Large intestine (tissue), 3 donors: ENCODE measurements around the gene ANKS1B. TPM values are rescaled to one million over a fixed set of nuclear protein-coding genes. Genes with fewer than 3 reads are reported as not detected.
"Not testable (repeated sequence)": the region's sequence is repeated elsewhere in the genome, so short reads cannot be mapped to it uniquely, and the experiment has no call there.

Experiments
- DNase-seq, 2 donors: peaks; one replicate each; pipeline versions ENCODE4 v3.0.0 to v3.0.0-alpha.2; 2013
- H3K27ac ChIP-seq: one replicate; pipeline ENCODE4 v1.5.1; 2013; ENCODE audit warnings: low read length
- H3K27me3 ChIP-seq: 2 replicates; pipeline ENCODE4 v1.6.1; 2013; ENCODE audit warnings: low read length; ENCODE audit not compliant: control insufficient read depth, insufficient read depth
- H3K36me3 ChIP-seq: 2 replicates; pipeline ENCODE4 v1.6.1; 2013; ENCODE audit warnings: low read length; ENCODE audit not compliant: control insufficient read depth, insufficient read depth
- H3K4me1 ChIP-seq: one replicate; pipeline ENCODE4 v1.6.1; 2013; ENCODE audit warnings: low read length; ENCODE audit not compliant: control insufficient read depth, insufficient read depth
- H3K4me3 ChIP-seq: one replicate; pipeline ENCODE4 v1.5.1; 2013; ENCODE audit warnings: low read length
- H3K9me3 ChIP-seq: one replicate; pipeline ENCODE4 v1.6.1; 2013; ENCODE audit warnings: mild to moderate bottlenecking, low read depth, low read length, moderate library complexity; ENCODE audit not compliant: control insufficient read depth
- WGBS: methylation state at CpG from one replicate; pipeline ENCODE4 v1.1.5; 2013; ENCODE audit warnings: low lambda C conversion rate; ENCODE audit not compliant: insufficient coverage; 5-methylcytosine and 5-hydroxymethylcytosine counted together
- polyA plus RNA-seq: library from polyadenylated mRNA; unstranded; fragments of 120-200 nt; gene quantifications from one replicate; pipeline ENCODE4 v1.2.1, GENCODE V29; 2013

Gene ANKS1B
- polyA plus RNA-seq, 1 donor = 2.4 TPM

DNA sequence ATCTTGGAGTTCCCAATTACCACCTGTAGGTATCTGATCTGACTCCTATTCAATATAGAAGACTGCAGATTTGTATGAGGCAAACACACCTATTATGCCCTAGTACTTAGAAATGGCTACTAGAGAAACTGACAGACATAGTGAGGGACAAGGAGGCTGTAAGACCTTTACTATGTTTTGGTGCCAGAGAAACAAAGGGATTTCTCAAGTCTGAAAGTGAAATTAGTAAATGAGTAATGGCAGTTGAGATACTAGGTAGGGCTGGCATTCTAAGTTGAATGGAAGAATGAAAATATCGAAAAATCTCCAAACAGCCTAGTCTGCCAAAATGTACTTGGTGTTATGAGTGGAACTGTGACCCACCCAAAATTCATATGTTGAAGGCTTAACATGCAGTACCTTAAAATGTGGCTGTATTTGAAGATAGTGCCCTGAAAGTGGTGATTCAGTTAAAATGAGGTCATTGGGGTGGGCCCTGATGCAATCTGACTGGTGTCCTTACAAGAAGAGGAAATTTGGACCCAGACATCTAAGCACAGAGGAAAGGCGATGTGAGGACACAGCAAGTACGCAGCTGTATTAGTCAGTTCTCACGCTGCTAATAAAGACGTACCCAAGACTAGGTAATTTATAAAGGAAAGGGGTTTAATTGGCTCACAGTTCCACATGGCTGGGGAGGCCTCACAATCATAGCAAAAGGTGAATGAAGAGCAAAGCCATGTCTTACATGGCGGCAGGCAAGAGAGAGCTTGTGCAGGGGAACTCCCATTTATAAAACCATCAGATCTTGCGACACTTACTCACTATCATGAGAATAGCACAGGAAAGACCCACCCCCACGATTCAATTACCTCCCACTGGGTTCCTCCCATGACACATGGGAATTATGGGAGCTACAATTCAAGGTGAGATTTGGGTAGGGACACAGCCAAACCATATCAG, 1212.7 kb downstream of the ANKS1B start:
- Histone ChIP-seq H3K9me3 (no peaks in the 10 kb centered on the region), H3K4me1 (no peaks in the 10 kb centered on the region), H3K27ac (no peak overlapping the region), H3K36me3 (no peaks in the 10 kb centered on the region), H3K27me3 (no peaks in the 10 kb centered on the region), H3K4me3 (no peak overlapping the region)
- 100% methylated on average over 1 of the region's 8 CpGs for WGBS
- DNase-seq = no peak

DNA sequence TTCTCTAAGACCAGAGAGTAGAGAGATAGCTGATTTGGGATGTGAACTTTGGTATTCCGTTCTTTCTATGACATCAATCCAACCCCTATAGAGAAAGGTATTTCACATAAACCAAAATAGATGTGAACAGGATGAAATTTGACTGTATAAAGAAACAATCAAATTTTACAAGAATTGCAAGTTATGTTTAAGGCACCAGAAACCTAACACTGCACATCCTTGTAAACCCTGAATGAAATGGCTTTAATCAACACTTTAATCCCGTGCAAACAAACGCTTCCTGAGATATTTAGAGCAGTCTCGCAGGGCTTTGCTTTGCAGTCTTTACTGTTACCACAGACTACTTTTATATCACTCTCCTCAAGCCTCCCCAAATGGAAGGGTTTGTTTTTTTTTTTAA, 1214.5 kb downstream of the ANKS1B start:
- WGBS = 48% methylated on average over 4 of the region's 4 CpGs
- DNase-seq = no peak

DNA sequence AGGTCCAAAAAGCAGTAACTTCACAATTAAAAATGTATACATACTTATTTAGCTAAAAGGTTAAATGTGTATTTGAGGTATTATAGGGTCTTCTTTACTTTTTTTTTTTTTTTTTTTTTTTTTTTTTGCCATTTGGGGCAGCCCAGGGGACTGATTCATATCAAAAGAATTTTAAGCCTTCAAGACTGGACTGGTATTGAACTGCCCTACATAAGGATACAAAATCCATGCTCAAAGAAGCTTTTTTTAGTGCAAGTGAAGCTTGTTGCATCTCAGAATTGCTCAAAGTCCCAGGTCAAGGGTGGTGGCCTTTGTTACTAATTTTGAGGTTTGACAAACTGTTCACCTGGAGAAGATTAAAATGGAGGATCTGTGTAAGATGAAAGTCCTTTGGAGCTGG, 1215.7 kb downstream of the ANKS1B start:
- H3K27me3 ChIP-seq = no peaks in the 10 kb centered on the region
- no peak overlapping the region for H3K27ac ChIP-seq
- H3K4me1 ChIP-seq = no peaks in the 10 kb centered on the region
- no peak overlapping the region for H3K4me3 ChIP-seq
- H3K9me3 ChIP-seq = no peaks in the 10 kb centered on the region
- H3K36me3 ChIP-seq = no peaks in the 10 kb centered on the region
- no peak for DNase-seq

More for the DNA sequence above, 1214.5 kb downstream of the ANKS1B start:
- H3K27me3 ChIP-seq = no peaks in the 10 kb centered on the region
- no peak overlapping the region for H3K4me3 ChIP-seq
- H3K9me3 ChIP-seq = no peaks in the 10 kb centered on the region
- H3K4me1 ChIP-seq = no peaks in the 10 kb centered on the region
- no peaks in the 10 kb centered on the region for H3K36me3 ChIP-seq
- H3K27ac ChIP-seq = no peak overlapping the region

DNA sequence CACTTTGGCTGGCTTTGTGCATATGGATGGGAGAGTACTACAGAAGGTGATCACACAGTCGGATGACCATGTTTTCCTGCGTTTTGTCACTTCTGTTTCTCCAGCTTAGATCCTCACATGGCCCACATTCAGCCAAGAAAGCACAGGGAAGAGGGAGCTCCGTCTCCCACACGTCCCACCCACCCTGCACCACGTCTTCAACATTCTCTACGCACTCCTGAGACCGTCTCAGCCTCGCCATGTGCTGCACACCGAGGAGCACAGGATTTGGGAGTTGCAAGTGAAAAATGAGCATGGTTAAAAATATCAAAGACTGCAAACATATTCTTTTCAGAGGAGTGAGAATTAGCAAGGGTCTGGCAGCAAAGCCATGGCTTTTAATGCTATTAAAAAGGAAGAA, 1217.5 kb downstream of the ANKS1B start:
- H3K4me3 ChIP-seq = no peak overlapping the region
- H3K27me3 ChIP-seq = no peaks in the 10 kb centered on the region
- no peak for DNase-seq
- no CpG with 5 or more reads among the region's 9 CpGs for WGBS
- no peaks in the 10 kb centered on the region for H3K36me3 ChIP-seq
- no peaks in the 10 kb centered on the region for H3K9me3 ChIP-seq
- H3K4me1 ChIP-seq = no peaks in the 10 kb centered on the region
- no peak overlapping the region for H3K27ac ChIP-seq

DNA sequence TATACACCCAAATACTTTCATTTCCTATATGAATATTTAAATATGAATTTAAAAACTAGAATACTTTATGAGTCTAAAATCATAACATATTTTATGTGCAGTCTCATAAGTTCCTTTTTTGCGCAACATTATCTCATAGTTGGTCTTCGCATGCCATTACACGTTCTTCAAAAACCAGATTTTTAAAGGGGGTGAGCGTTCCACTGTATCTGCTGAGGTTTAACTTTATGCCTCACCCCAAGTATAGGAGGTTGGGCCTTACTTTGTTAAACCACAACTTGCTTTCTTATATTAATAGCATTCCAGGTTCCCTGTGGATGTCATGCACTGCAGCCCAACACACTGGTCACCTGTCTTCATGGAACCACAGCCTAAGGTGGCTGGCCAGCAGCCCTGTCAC, 1221.1 kb downstream of the ANKS1B start:
- no peak for DNase-seq
- WGBS = no CpG with 5 or more reads among the region's 4 CpGs
- H3K9me3 ChIP-seq = no peaks in the 10 kb centered on the region
- no peaks in the 10 kb centered on the region for H3K27me3 ChIP-seq
- no peaks in the 10 kb centered on the region for H3K36me3 ChIP-seq
- no peaks in the 10 kb centered on the region for H3K4me1 ChIP-seq
- no peak overlapping the region for H3K4me3 ChIP-seq
- H3K27ac ChIP-seq = no peak overlapping the region

DNA sequence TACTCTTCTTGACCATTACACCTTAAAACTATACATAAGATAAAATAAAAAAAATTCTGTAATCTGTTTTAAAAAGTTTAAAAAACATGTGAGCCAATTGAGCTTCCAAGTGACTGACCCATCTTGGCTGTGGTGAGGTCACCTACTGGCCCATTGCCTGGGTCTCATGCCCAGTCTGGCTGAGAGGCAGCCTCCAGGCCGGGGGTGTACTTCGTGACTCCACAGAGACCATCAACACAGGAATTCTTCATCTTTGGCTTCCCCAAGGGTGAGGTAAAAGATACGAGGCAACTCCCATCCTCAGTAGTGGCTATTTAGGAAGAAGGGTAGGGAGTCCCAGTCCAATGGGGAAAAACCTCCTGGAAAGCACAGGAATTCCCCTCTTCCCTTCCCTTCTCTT, 1226.4 kb downstream of the ANKS1B start:
- no peak for DNase-seq
- Histone ChIP-seq H3K4me1 (no peaks in the 10 kb centered on the region), H3K36me3 (no peaks in the 10 kb centered on the region), H3K27ac (no peak overlapping the region), H3K4me3 (no peak overlapping the region), H3K27me3 (no peaks in the 10 kb centered on the region), H3K9me3 (no peaks in the 10 kb centered on the region)
- no CpG with 5 or more reads among the region's 3 CpGs for WGBS

DNA sequence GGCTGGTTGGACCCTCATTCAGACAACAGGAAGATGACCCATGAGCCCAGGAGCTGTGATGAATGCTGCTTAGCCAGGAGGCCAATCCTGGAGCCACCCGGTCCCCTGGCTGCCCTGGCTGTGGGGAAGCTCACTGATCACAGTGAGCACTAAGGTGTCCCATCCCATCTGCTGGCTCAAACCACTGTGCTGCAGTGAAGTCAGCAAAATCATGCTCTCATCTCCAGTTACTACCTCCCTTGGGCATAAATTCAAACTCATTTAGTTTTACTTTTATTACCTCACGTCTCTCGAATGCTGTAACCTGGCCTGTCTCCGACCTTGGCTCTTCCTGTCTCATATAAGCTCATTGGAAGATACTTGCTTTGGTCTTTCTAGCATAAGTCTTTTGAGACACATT, 1227.3 kb downstream of the ANKS1B start:
- DNase-seq = no peak
- WGBS = no CpG with 5 or more reads among the region's 4 CpGs
- Histone ChIP-seq H3K36me3 (no peaks in the 10 kb centered on the region), H3K27ac (no peak overlapping the region), H3K4me1 (no peaks in the 10 kb centered on the region), H3K4me3 (no peak overlapping the region), H3K27me3 (no peaks in the 10 kb centered on the region), H3K9me3 (no peaks in the 10 kb centered on the region)

DNA sequence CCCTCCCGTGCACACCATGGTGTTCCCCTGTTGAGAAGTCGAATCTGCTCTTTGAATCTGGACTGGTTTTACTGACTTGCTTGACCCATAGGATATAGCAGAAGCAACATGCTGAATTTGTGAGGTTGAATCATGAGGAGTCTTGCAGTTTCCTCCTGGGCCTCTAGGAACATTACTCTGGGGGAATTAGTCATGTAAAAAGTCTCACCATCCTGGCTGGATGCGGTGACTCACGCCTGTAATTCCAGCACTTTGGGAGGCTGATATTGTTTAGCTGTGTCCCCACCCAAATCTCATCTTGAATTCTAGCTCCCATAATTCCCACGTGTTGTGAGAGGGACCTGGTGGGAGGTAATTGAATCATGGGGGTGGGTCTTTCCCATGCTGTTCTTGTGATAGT, 1228.9 kb downstream of the ANKS1B start:
- no CpG with 5 or more reads among the region's 5 CpGs for WGBS
- H3K27ac ChIP-seq, H3K4me3 ChIP-seq: not testable (repeated sequence)

DNA sequence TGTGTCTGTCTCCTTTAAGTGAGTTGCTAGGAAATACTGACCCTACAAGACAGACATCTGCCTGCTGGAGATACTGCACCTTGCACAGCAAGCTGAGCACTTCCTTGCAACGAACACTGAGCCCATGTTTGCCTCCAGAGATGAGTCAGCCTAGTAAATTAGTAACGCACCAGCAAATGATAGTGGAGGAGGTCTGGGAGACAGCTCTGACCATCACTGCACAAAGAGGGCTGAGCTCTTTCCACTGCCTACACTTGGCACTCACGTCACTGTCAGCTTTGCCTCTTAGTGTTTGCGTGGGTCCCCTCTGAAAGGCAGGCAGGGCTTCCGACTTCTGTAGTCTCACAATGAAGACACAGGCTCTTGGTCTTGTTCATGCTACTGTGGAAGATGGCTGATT, 1230.6 kb downstream of the ANKS1B start:
- no peaks in the 10 kb centered on the region for H3K4me1 ChIP-seq
- no peak overlapping the region for H3K4me3 ChIP-seq
- H3K36me3 ChIP-seq = no peaks in the 10 kb centered on the region
- no peak overlapping the region for H3K27ac ChIP-seq
- no peaks in the 10 kb centered on the region for H3K9me3 ChIP-seq
- peak in 1 of 2 donors; percentile 40 for DNase-seq
- no CpG with 5 or more reads among the region's 5 CpGs for WGBS
- H3K27me3 ChIP-seq = no peaks in the 10 kb centered on the region

More for the DNA sequence above, 1228.9 kb downstream of the ANKS1B start:
- not testable (repeated sequence) for DNase-seq, H3K4me1 ChIP-seq, H3K27me3 ChIP-seq, H3K9me3 ChIP-seq, H3K36me3 ChIP-seq

DNA sequence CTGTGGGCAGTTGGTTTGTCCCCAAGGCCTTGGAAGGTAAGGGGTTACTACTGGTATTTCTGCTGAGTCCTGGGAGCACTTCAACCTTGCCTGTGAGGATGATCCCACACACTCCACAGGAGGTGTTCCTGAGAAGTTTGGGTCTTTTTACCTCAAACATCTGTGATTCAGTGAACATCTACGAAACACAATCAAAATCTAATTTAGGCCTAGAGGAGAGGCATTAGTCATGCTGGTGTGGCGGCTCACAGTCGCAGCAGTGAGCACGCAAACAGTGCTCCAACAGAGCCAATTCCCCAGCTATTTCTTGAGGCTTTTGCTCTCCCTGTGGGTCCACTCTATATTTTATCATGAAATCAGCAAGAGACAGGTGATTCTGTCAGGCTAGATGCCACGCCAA, 1232.0 kb downstream of the ANKS1B start:
- WGBS = 100% methylated on average over 1 of the region's 5 CpGs
- Histone ChIP-seq H3K4me1 (no peaks in the 10 kb centered on the region), H3K27ac (no peak overlapping the region), H3K27me3 (no peaks in the 10 kb centered on the region), H3K4me3 (no peak overlapping the region), H3K9me3 (no peaks in the 10 kb centered on the region), H3K36me3 (no peaks in the 10 kb centered on the region)
- no peak for DNase-seq

DNA sequence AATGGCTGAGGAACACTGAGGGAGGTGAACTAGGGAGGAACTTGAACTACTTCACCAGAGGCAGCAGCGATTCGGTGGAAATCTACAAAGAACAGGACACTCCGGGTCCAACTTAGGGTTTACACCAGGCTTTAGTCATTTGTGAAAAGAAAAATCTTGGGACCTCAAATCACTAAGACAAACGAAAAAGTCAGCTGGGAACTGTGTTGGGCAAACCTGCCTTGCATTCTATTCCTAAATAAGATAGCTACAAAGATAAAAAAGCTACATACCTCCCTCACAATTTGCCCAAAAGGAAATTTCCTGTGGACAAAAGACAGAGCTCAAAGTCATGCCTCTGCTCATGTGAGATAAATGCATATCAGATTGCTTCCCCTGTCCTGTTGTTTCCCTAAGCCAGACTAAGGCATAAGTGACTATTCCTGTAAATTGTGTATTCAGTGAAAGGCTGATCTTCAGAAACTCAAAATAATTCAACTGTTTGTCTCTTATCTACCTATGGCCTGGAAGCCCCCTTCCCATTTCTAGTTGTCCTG, 1233.1 kb downstream of the ANKS1B start:
- Histone ChIP-seq H3K27me3 (peaks cover 3% of the 10 kb centered on the region), H3K36me3 (no peaks in the 10 kb centered on the region), H3K27ac (no peak overlapping the region), H3K9me3 (no peaks in the 10 kb centered on the region), H3K4me3 (no peak overlapping the region), H3K4me1 (no peaks in the 10 kb centered on the region)
- no CpG with 5 or more reads among the region's 4 CpGs for WGBS
- DNase-seq = no peak
